ENCODE data around the gene ABHD14A. TPM values are rescaled to one million over a fixed set of nuclear protein-coding genes. Genes with fewer than 3 reads are reported as not detected.

The ABHD14A gene
- total and polyA plus RNA-seq, 2 of the 4 experiments (the other 2 are of a cell fraction): 3.4 to 10.0 TPM

DNA sequence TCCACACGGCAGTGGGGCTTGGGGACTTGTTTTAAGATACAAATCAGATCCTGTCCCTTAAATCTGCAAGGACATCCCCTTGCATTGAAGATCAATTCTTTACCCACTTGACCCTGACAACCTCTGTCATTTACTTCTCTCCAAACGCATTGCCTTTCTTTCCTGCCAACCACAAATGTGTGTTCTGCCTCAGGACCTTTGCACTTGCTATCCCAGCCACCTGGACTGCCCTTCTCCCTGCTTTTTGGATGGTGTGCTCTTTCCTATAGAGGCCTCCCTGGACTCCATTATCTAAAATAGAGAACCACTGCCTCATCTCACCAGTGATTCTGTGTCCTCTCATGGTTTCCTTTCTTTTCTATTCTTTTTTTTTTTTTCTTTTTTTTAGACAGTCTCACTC lies 22.3 kb downstream of the ABHD14A start:
- in situ Hi-C loops (cut with MboI; ENCODE audit: low sequenced_read_pairs): no loop called here
- ATAC-seq (ENCODE audit: low read depth): no peak

More for the DNA sequence above, 22.3 kb downstream of the ABHD14A start:
- WGBS, 2 experiments (ENCODE audit: extremely low coverage in 2 of 2, insufficient read length in 1 of 2): 43% methylated on average over 1 of the region's 2 CpGs; no CpG with 5 or more reads in 1 of the 2 experiments
- TF ChIP-seq RAD21 (IDR thresholded peaks at IDR 0.05; ENCODE audit: low read length) (no peak), MAFK (IDR thresholded peaks at IDR 0.05; ENCODE audit: low read depth, low read length) (no peak), CHD1 (IDR thresholded peaks at IDR 0.05; ENCODE audit: low read depth, low read length) (no peak), CEBPB (IDR thresholded peaks at IDR 0.05; ENCODE audit: low read depth, low read length) (no peak), POLR2A (IDR thresholded peaks at IDR 0.05; ENCODE audit: low read depth, low read length) (no peak), BHLHE40 (IDR thresholded peaks at IDR 0.05; ENCODE audit: low read depth, low read length) (no peak), SMC3 (IDR thresholded peaks at IDR 0.05; ENCODE audit: low read depth, low read length) (no peak), MAZ (IDR thresholded peaks at IDR 0.05; ENCODE audit: borderline replicate concordance, low read depth, low read length) (no peak), RCOR1 (IDR thresholded peaks at IDR 0.05; ENCODE audit: insufficient replicate concordance, low read length) (no peak), NFE2L2 (IDR thresholded peaks at IDR 0.05; ENCODE audit: low read depth, low read length) (no peak)
- TF ChIP-seq, protein P1, sequence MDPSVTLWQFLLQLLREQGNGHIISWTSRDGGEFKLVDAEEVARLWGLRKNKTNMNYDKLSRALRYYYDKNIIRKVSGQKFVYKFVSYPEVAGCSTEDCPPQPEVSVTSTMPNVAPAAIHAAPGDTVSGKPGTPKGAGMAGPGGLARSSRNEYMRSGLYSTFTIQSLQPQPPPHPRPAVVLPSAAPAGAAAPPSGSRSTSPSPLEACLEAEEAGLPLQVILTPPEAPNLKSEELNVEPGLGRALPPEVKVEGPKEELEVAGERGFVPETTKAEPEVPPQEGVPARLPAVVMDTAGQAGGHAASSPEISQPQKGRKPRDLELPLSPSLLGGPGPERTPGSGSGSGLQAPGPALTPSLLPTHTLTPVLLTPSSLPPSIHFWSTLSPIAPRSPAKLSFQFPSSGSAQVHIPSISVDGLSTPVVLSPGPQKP (IDR thresholded peaks at IDR 0.05; ENCODE audit: borderline replicate concordance, low read depth, low read length): no peak
- TF ChIP-seq, protein P2, sequence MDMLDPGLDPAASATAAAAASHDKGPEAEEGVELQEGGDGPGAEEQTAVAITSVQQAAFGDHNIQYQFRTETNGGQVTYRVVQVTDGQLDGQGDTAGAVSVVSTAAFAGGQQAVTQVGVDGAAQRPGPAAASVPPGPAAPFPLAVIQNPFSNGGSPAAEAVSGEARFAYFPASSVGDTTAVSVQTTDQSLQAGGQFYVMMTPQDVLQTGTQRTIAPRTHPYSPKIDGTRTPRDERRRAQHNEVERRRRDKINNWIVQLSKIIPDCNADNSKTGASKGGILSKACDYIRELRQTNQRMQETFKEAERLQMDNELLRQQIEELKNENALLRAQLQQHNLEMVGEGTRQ (IDR thresholded peaks at IDR 0.05; ENCODE audit: low read depth, low read length): no peak
- TF ChIP-seq, protein P3, sequence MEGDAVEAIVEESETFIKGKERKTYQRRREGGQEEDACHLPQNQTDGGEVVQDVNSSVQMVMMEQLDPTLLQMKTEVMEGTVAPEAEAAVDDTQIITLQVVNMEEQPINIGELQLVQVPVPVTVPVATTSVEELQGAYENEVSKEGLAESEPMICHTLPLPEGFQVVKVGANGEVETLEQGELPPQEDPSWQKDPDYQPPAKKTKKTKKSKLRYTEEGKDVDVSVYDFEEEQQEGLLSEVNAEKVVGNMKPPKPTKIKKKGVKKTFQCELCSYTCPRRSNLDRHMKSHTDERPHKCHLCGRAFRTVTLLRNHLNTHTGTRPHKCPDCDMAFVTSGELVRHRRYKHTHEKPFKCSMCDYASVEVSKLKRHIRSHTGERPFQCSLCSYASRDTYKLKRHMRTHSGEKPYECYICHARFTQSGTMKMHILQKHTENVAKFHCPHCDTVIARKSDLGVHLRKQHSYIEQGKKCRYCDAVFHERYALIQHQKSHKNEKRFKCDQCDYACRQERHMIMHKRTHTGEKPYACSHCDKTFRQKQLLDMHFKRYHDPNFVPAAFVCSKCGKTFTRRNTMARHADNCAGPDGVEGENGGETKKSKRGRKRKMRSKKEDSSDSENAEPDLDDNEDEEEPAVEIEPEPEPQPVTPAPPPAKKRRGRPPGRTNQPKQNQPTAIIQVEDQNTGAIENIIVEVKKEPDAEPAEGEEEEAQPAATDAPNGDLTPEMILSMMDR (conservative IDR thresholded peaks at IDR 0.05; ENCODE audit: low read depth, low read length): no peak
- no peak overlapping the region for H4K8ac ChIP-seq (ENCODE audit: low read depth in 2 of 2, low read length in 2 of 2)
- H3K4ac ChIP-seq (ENCODE audit: low read depth, low read length): no peak overlapping the region
- no peak overlapping the region for H2AK9ac ChIP-seq (replicated peaks; ENCODE audit: low read depth, low read length, poor library complexity)
- H3K36me3 ChIP-seq (ENCODE audit: control insufficient read depth, insufficient read depth, low read length): peaks cover 21% of the 10 kb centered on the region
- no peak overlapping the region for H2AFZ ChIP-seq (replicated peaks; ENCODE audit: low read length, poor library complexity)
- no peak overlapping the region for H2AK5ac ChIP-seq (ENCODE audit: low read depth, low read length)
- no peak overlapping the region for H3K18ac ChIP-seq (ENCODE audit: low read depth, low read length)
- H3K9me1 ChIP-seq (ENCODE audit: insufficient read depth, low read length): peaks cover 3% of the 10 kb centered on the region
- H4K5ac ChIP-seq (ENCODE audit: low read depth, low read length): no peak overlapping the region
- no peaks in the 10 kb centered on the region for H3K27me3 ChIP-seq (ENCODE audit: control insufficient read depth, insufficient read depth, low read length)
- H3K14ac ChIP-seq (replicated peaks; ENCODE audit: low read depth, low read length): no peak overlapping the region
- H3K56ac ChIP-seq (ENCODE audit: extremely low read depth, insufficient read depth, low read length): no peak overlapping the region
- no peak overlapping the region for H2BK20ac ChIP-seq (ENCODE audit: low read depth, low read length)
- H3K4me3 ChIP-seq (ENCODE audit: insufficient read depth, low read depth, low read length): no peak overlapping the region
- BruUV-seq (replicated peaks): no TSS peak
- H3K9ac ChIP-seq (ENCODE audit: low read depth, low read length): no peak overlapping the region
- H2BK120ac ChIP-seq (ENCODE audit: low read depth, low read length): no peak overlapping the region
- H3K4me1 ChIP-seq (ENCODE audit: control insufficient read depth, insufficient read depth, low read length): peaks cover 5% of the 10 kb centered on the region
- ChIA-PET CTCF (no interaction called here), POLR2A (ENCODE audit: unreplicated experiment) (interaction anchor here (0.5 kb wide), 1 partner anchor 54 kb away, joined by 3 read pairs; no protein-coding TSS in a partner anchor)
- no peak overlapping the region for H4K91ac ChIP-seq (ENCODE audit: insufficient read depth, low read depth, low read length)
- no peak overlapping the region for H3K23ac ChIP-seq (ENCODE audit: low read depth, low read length)
- H2BK5ac ChIP-seq (ENCODE audit: low read depth, low read length, poor library complexity, severe bottlenecking): no peak overlapping the region
- H4K20me1 ChIP-seq (ENCODE audit: insufficient read depth, low read length): peaks cover 15% of the 10 kb centered on the region; the same call in 1 of the 2 replicates
- no peaks in the 10 kb centered on the region for H3K9me3 ChIP-seq (ENCODE audit: control insufficient read depth, insufficient read depth, low read length)
- no peak overlapping the region for H3K27ac ChIP-seq (ENCODE audit: insufficient read depth, low read length)
- intact Hi-C loops (cut with micrococcal nuclease): loop anchor here (5.0 kb wide), 1 partner anchor 200 kb away; the partner anchor contains the start of gene ALAS1
- DNase-seq: no peak
- H3K79me1 ChIP-seq (ENCODE audit: low read depth in 1 of 2, low read length in 2 of 2): peaks cover 17 to 28% of the 10 kb centered on the region in 2 experiments; a peak in 3 of 4 replicates
- H2BK15ac ChIP-seq (ENCODE audit: low read depth, low read length): no peak overlapping the region
- dilution Hi-C loops (cut with HindIII; ENCODE audit: low sequenced_read_pairs, unreplicated experiment): no loop called here
- H3K4me2 ChIP-seq (ENCODE audit: low read depth, low read length): no peak overlapping the region
